Neuronal stem cell (in vitro differentiated cells): ENCODE measurements around the gene IGSF11.

ENCODE experiments used
- DNase-seq: peaks from one replicate; pipeline ENCODE4 v3.0.0-alpha.2; 2013; ENCODE audit warnings: low spot score
- H2AFZ ChIP-seq: one replicate; pipeline ENCODE4 v1.6.1; 2013; ENCODE audit warnings: mild to moderate bottlenecking, low read length, inconsistent platforms
- H2AK5ac ChIP-seq: 2 replicates; pipeline ENCODE4 v1.6.1; 2013; ENCODE audit warnings: low read depth, mild to moderate bottlenecking, inconsistent platforms, low read length, moderate library complexity, mixed read lengths
- H2BK120ac ChIP-seq: 2 replicates; pipeline ENCODE4 v1.6.1; 2013; ENCODE audit warnings: low read depth, mild to moderate bottlenecking, inconsistent platforms, low read length, moderate library complexity, mixed read lengths
- H2BK12ac ChIP-seq: one replicate; pipeline ENCODE4 v1.6.1; 2013; ENCODE audit warnings: low read length, inconsistent platforms
- H2BK15ac ChIP-seq: 2 replicates; pipeline ENCODE4 v1.6.1; 2013; ENCODE audit warnings: mild to moderate bottlenecking, low read length, inconsistent platforms, mixed read lengths
- H2BK5ac ChIP-seq: one replicate; pipeline ENCODE4 v1.6.1; 2013; ENCODE audit warnings: inconsistent platforms, mild to moderate bottlenecking, low read length, moderate library complexity
- H3K14ac ChIP-seq: one replicate; pipeline ENCODE4 v1.6.1; 2013; ENCODE audit warnings: low read length, inconsistent platforms
- H3K18ac ChIP-seq: 2 replicates; pipeline ENCODE4 v1.6.1; 2013; ENCODE audit warnings: low read length, inconsistent platforms
- H3K23ac ChIP-seq: 2 replicates; pipeline ENCODE4 v1.6.1; 2013; ENCODE audit warnings: low read depth, mild to moderate bottlenecking, mixed read lengths, low read length, inconsistent platforms; ENCODE audit not compliant: poor library complexity
- H3K27ac ChIP-seq: replicated peaks from 3 replicates; pipeline ENCODE4 v1.5.1; 2013; ENCODE audit warnings: low read length, inconsistent platforms
- H3K27me3 ChIP-seq, 3 experiments: 2 replicates each; pipeline ENCODE4 v1.6.1; 2013; ENCODE audit warnings: low read length in 3 of 3, mild to moderate bottlenecking in 2 of 3, inconsistent platforms in 1 of 3, low read depth in 1 of 3, mixed read lengths in 1 of 3, moderate library complexity in 1 of 3; ENCODE audit not compliant: control insufficient read depth in 3 of 3, insufficient read depth in 3 of 3
- H3K36me3 ChIP-seq, 2 donors: replicated peaks in 1 of 2; 2 replicates each; pipeline ENCODE4 v1.6.1; 2013; ENCODE audit warnings: low read length in 2 of 2; ENCODE audit not compliant: control insufficient read depth in 2 of 2, insufficient read depth in 2 of 2
- H3K4ac ChIP-seq: 2 replicates; pipeline ENCODE4 v1.6.1; 2013; ENCODE audit warnings: inconsistent platforms, mild to moderate bottlenecking, low read length, moderate library complexity
- H3K4me1 ChIP-seq, 2 donors: 1 replicate in 1 of 2; 2 replicates in 1 of 2; pipeline ENCODE4 v1.6.1; 2013; ENCODE audit warnings: low read length in 2 of 2, low read depth in 1 of 2; ENCODE audit not compliant: control insufficient read depth in 2 of 2, insufficient read depth in 1 of 2
- H3K4me2 ChIP-seq: one replicate; pipeline ENCODE4 v1.6.1; 2013; ENCODE audit warnings: mild to moderate bottlenecking, low read length, inconsistent platforms; ENCODE audit not compliant: insufficient read depth, poor library complexity, severe bottlenecking
- H3K4me3 ChIP-seq, 2 donors: 2 replicates each; pipeline ENCODE4 v1.5.1; 2013; ENCODE audit warnings: low read length in 2 of 2, mild to moderate bottlenecking in 2 of 2, inconsistent platforms in 1 of 2, moderate library complexity in 1 of 2
- H3K79me1 ChIP-seq: one replicate; pipeline ENCODE4 v1.6.1; 2013; ENCODE audit warnings: low read depth, mild to moderate bottlenecking, inconsistent platforms, low read length, moderate library complexity
- H3K9ac ChIP-seq: one replicate; pipeline ENCODE4 v1.6.1; 2013; ENCODE audit warnings: mild to moderate bottlenecking, low read depth, low read length, inconsistent platforms; ENCODE audit not compliant: poor library complexity
- H3K9me3 ChIP-seq, 2 donors: replicated peaks in 1 of 2; 2 replicates each; pipeline versions ENCODE3 to v1.6.1; 2013; ENCODE audit warnings: low read length in 2 of 2, mild to moderate bottlenecking in 2 of 2, inconsistent platforms in 1 of 2, low read depth in 1 of 2, mixed read lengths in 1 of 2, moderate library complexity in 1 of 2; ENCODE audit not compliant: control insufficient read depth in 2 of 2, insufficient read depth in 1 of 2
- H4K8ac ChIP-seq: one replicate; pipeline ENCODE4 v1.6.1; 2013; ENCODE audit warnings: low read depth, mild to moderate bottlenecking, inconsistent platforms, low read length, moderate library complexity
- H4K91ac ChIP-seq: one replicate; pipeline ENCODE4 v1.6.1; 2013; ENCODE audit warnings: low read length, low read depth, mild to moderate bottlenecking, inconsistent platforms; ENCODE audit not compliant: poor library complexity
- WGBS, 2 donors: extraction: QIAGEN DNeasy Blood & Tissue Kit; methylation state at CpG; one replicate each; pipeline ENCODE4 v1.1.7; 2013; ENCODE audit warnings: missing lambda C conversion rate in 2 of 2, mixed read lengths in 1 of 2; ENCODE audit not compliant: insufficient read length in 2 of 2, insufficient replicate concordance in 1 of 2; ENCODE audit errors: extremely low coverage in 2 of 2; 5-methylcytosine and 5-hydroxymethylcytosine counted together

The IGSF11 gene

DNA sequence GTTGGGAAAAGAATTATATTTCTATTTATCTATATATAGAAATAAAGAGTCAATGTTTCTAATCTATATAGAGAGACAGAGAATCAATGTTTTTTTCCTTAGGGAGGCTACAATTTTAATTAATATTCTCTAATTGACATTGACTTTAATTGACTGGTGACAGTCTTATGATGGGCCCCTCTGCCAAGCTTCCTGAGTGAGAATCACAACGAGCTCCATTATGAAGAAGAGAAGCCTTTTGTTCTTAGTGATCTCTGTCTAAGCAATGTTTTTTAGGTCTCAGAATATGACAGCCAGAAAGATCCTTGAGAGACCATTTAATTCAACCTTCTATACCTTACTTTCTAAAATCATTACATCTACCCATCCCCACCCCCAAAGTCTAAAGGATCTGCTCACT lies 70.9 kb downstream of the IGSF11 start:
- no peak for DNase-seq
- H3K27ac ChIP-seq: no peak overlapping the region
- no peak overlapping the region for H2AK5ac ChIP-seq
- no peaks in the 10 kb centered on the region for H3K9me3 ChIP-seq
- H2BK15ac ChIP-seq: no peak overlapping the region
- H3K4me2 ChIP-seq: no peak overlapping the region
- H3K4ac ChIP-seq: no peak overlapping the region
- H3K4me1 ChIP-seq: peaks cover 0 to 11% of the 10 kb centered on the region in 2 donors
- H2BK12ac ChIP-seq: no peak overlapping the region
- H3K9ac ChIP-seq: no peak overlapping the region
- H3K18ac ChIP-seq: no peak overlapping the region
- H3K36me3 ChIP-seq: no peaks in the 10 kb centered on the region
- H3K14ac ChIP-seq: no peak overlapping the region
- H2BK5ac ChIP-seq: no peak overlapping the region
- H3K27me3 ChIP-seq: no peaks in the 10 kb centered on the region
- H3K4me3 ChIP-seq: no peak overlapping the region
- H4K8ac ChIP-seq: no peak overlapping the region
- no peaks in the 10 kb centered on the region for H3K79me1 ChIP-seq
- H3K23ac ChIP-seq: no peak overlapping the region
- no CpG with 5 or more reads among the region's 1 CpG for WGBS, 2 donors
- H2AFZ ChIP-seq: no peak overlapping the region
- H4K91ac ChIP-seq: no peak overlapping the region
- H2BK120ac ChIP-seq: no peak overlapping the region

DNA sequence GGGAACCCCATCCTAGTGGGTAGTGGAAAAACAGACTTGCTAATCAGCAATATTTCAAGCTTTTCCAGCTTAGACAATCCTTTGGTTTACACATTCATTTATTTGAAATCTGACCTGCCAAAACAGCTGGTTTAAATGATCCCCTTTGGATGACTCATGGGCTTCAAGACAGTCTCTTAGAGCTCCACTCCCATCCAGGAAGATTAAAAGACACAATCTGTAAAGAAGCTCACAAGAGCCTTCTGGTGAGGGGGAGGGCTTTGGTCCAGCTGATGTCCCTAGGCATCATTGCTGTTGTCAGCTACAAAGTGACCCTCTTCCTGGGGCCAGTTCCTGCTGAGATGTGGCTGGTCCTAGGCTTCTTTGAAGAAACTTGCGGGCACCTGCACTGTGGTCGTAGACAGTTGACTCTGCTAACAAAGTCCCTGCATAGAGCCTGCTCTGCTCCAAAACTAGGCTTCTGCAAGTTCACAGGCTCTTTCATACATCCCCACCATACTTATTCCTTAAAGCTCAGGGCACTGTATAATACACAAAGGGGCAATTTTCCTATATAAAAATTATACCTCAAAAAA lies 73.7 kb downstream of the IGSF11 start:
- WGBS, 2 donors: no CpG with 5 or more reads among the region's 2 CpGs
- no peak overlapping the region for H3K23ac ChIP-seq
- H3K79me1 ChIP-seq: no peaks in the 10 kb centered on the region

DNA sequence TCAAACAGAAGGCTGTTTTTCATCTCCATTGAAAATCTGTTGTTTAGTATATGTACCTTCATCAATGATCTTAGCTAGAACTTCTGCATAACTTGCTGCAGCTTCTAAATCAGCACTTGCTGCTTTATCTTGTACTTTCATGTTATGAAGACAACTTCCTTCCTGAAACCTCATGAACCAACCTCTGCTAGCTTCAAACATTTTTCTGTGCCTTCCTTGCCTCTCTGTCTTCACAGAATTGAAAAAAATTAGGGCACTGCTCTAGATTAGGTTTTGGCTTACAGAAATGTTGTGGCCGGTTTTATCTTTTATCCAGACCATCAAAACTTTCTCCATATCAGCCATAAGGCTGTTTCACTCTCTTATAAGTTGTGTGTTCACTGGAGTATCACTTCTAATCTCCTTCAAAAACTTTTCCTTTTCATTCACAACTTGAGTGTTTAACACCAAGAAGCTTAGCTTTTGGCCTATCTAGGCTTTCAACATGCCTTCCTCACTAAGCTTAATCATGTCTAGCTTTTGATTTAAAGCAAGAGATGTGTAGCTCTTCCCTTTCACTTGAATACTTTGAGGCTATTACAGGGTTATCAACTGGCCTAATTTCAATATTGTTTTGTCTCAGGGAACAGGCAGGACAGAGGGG lies 78.6 kb downstream of the IGSF11 start:
- Histone ChIP-seq H3K9ac (no peak overlapping the region), H3K36me3 (no peaks in the 10 kb centered on the region), H3K14ac (no peak overlapping the region), H2AK5ac (no peak overlapping the region), H3K27ac (no peak overlapping the region), H2AFZ (no peak overlapping the region), H3K79me1 (no peaks in the 10 kb centered on the region), H4K8ac (no peak overlapping the region), H3K23ac (no peak overlapping the region), H2BK120ac (no peak overlapping the region), H3K9me3 (no peaks in the 10 kb centered on the region), H3K4ac (no peak overlapping the region), H3K27me3 (no peaks in the 10 kb centered on the region), H3K18ac (no peak overlapping the region), H2BK12ac (no peak overlapping the region), H4K91ac (no peak overlapping the region), H3K4me2 (no peak overlapping the region), H3K4me1 (peaks cover 0 to 3% of the 10 kb centered on the region in 2 donors), H2BK15ac (no peak overlapping the region), H3K4me3 (no peak overlapping the region), H2BK5ac (no peak overlapping the region)
- no CpG with 5 or more reads among the region's 1 CpG for whole genome bisulfite sequencing, 2 donors
- no peak for DNase-seq

More for the DNA sequence above, 73.7 kb downstream of the IGSF11 start:
- no peaks in the 10 kb centered on the region for H3K36me3 ChIP-seq
- H3K9ac ChIP-seq: no peak overlapping the region
- no peak overlapping the region for H2BK12ac ChIP-seq
- no peak overlapping the region for H3K4me3 ChIP-seq
- H2BK15ac ChIP-seq: no peak overlapping the region
- H3K4me1 ChIP-seq: peaks cover 0 to 4% of the 10 kb centered on the region in 2 donors
- peak overlapping the region; percentile 81 for H3K18ac ChIP-seq
- H3K14ac ChIP-seq: no peak overlapping the region
- H4K91ac ChIP-seq: no peak overlapping the region
- no peak for DNase-seq
- no peak overlapping the region for H3K27ac ChIP-seq
- H4K8ac ChIP-seq: no peak overlapping the region
- H2AFZ ChIP-seq: no peak overlapping the region
- H2BK120ac ChIP-seq: no peak overlapping the region
- H3K4me2 ChIP-seq: peak overlapping the region; percentile 2
- no peaks in the 10 kb centered on the region for H3K9me3 ChIP-seq
- H2BK5ac ChIP-seq: no peak overlapping the region
- no peak overlapping the region for H2AK5ac ChIP-seq
- no peaks in the 10 kb centered on the region for H3K27me3 ChIP-seq
- H3K4ac ChIP-seq: no peak overlapping the region

DNA sequence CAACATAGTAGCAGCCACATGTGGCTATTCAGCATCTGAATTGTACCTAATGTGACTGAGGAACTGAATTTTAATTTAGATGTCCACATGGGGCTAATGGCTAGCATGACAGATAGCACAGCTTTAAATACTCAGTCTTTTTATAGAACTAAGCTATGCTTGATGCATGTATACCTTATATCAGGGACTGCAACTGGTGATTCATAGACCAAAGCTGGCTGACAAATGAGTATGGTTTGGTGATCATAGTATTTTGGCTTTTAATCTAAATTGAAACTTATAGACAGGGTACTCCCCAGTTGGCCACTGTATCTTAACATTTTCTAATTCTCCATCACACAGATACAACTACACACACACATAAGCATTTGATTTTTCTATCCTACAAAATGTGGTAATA lies 83.6 kb downstream of the IGSF11 start:
- H2BK15ac ChIP-seq: no peak overlapping the region
- H3K4me3 ChIP-seq: no peak overlapping the region
- H3K14ac ChIP-seq: no peak overlapping the region
- H3K27ac ChIP-seq: no peak overlapping the region
- no peak overlapping the region for H4K91ac ChIP-seq
- no peak overlapping the region for H3K9ac ChIP-seq
- DNase-seq: no peak
- H2BK120ac ChIP-seq: no peak overlapping the region
- H2AK5ac ChIP-seq: no peak overlapping the region
- no peak overlapping the region for H4K8ac ChIP-seq
- no peaks in the 10 kb centered on the region for H3K79me1 ChIP-seq
- H3K4ac ChIP-seq: no peak overlapping the region
- H2BK12ac ChIP-seq: no peak overlapping the region
- H3K36me3 ChIP-seq: no peaks in the 10 kb centered on the region
- H3K27me3 ChIP-seq: no peaks in the 10 kb centered on the region
- H3K4me1 ChIP-seq: no peaks in the 10 kb centered on the region
- no peaks in the 10 kb centered on the region for H3K9me3 ChIP-seq
- no peak overlapping the region for H2AFZ ChIP-seq
- H3K4me2 ChIP-seq: no peak overlapping the region
- no peak overlapping the region for H2BK5ac ChIP-seq
- H3K18ac ChIP-seq: no peak overlapping the region
- H3K23ac ChIP-seq: no peak overlapping the region
